ENCODE results near the gene IGSF6. TPM values are rescaled to one million over a fixed set of nuclear protein-coding genes. Genes with fewer than 3 reads are reported as not detected.

The IGSF6 gene
- total and polyA plus RNA-seq, 2 of the 13 experiments (the other 11 are each of a cell fraction or from before 2014, with no cell fraction given), result not detected

DNA sequence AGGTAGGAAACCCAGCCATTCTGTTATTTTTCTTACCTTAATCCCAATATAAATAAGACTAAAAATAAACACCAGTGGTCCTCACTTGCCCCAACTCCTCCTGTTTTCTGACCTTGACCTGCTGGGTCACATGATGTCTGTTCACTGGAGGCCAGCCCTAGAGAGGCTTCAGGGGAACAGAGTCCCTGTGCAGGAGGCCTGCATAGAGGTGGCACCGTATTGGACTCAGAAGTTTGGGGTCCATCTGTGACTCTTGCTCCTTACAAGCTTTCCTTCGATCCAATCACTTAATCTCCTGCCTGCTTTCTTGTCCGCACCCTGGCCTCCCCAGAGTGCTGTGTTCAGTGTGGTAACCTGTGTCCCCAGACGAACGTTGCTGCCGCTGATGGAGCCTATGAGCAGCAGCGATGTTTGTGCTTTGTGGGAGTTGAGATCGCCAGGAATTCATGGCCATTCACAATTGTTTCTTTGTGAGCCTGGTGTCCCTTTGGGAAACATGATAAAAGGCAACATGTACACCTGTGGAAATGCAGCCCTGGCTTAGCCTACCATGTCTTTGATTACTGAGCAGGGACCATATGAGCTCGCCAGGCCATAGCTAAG, 4.7 kb downstream of the IGSF6 start (continued):
- TF ChIP-seq, protein P1, sequence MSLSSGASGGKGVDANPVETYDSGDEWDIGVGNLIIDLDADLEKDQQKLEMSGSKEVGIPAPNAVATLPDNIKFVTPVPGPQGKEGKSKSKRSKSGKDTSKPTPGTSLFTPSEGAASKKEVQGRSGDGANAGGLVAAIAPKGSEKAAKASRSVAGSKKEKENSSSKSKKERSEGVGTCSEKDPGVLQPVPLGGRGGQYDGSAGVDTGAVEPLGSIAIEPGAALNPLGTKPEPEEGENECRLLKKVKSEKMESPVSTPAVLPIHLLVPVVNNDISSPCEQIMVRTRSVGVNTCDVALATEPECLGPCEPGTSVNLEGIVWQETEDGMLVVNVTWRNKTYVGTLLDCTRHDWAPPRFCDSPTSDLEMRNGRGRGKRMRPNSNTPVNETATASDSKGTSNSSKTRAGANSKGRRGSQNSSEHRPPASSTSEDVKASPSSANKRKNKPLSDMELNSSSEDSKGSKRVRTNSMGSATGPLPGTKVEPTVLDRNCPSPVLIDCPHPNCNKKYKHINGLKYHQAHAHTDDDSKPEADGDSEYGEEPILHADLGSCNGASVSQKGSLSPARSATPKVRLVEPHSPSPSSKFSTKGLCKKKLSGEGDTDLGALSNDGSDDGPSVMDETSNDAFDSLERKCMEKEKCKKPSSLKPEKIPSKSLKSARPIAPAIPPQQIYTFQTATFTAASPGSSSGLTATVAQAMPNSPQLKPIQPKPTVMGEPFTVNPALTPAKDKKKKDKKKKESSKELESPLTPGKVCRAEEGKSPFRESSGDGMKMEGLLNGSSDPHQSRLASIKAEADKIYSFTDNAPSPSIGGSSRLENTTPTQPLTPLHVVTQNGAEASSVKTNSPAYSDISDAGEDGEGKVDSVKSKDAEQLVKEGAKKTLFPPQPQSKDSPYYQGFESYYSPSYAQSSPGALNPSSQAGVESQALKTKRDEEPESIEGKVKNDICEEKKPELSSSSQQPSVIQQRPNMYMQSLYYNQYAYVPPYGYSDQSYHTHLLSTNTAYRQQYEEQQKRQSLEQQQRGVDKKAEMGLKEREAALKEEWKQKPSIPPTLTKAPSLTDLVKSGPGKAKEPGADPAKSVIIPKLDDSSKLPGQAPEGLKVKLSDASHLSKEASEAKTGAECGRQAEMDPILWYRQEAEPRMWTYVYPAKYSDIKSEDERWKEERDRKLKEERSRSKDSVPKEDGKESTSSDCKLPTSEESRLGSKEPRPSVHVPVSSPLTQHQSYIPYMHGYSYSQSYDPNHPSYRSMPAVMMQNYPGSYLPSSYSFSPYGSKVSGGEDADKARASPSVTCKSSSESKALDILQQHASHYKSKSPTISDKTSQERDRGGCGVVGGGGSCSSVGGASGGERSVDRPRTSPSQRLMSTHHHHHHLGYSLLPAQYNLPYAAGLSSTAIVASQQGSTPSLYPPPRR (CRISPR knock-in tag; IDR thresholded peaks at IDR 0.05; ENCODE audit: borderline replicate concordance), result no peak
- TF ChIP-seq RXRB (CRISPR knock-in tag; IDR thresholded peaks at IDR 0.05; ENCODE audit: borderline replicate concordance) (peak; percentile 69; the same call in 1 of the 2 replicates), SRSF9 (IDR thresholded peaks at IDR 0.05; ENCODE audit: borderline replicate concordance, insufficient read depth, low read depth, low read length, poor library complexity, severe bottlenecking) (no peak)
- TF ChIP-seq, protein P2, sequence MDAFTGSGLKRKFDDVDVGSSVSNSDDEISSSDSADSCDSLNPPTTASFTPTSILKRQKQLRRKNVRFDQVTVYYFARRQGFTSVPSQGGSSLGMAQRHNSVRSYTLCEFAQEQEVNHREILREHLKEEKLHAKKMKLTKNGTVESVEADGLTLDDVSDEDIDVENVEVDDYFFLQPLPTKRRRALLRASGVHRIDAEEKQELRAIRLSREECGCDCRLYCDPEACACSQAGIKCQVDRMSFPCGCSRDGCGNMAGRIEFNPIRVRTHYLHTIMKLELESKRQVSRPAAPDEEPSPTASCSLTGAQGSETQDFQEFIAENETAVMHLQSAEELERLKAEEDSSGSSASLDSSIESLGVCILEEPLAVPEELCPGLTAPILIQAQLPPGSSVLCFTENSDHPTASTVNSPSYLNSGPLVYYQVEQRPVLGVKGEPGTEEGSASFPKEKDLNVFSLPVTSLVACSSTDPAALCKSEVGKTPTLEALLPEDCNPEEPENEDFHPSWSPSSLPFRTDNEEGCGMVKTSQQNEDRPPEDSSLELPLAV (CRISPR knock-in tag; conservative IDR thresholded peaks at IDR 0.05; ENCODE audit: low read depth), result no peak
- TF ChIP-seq, protein P3, sequence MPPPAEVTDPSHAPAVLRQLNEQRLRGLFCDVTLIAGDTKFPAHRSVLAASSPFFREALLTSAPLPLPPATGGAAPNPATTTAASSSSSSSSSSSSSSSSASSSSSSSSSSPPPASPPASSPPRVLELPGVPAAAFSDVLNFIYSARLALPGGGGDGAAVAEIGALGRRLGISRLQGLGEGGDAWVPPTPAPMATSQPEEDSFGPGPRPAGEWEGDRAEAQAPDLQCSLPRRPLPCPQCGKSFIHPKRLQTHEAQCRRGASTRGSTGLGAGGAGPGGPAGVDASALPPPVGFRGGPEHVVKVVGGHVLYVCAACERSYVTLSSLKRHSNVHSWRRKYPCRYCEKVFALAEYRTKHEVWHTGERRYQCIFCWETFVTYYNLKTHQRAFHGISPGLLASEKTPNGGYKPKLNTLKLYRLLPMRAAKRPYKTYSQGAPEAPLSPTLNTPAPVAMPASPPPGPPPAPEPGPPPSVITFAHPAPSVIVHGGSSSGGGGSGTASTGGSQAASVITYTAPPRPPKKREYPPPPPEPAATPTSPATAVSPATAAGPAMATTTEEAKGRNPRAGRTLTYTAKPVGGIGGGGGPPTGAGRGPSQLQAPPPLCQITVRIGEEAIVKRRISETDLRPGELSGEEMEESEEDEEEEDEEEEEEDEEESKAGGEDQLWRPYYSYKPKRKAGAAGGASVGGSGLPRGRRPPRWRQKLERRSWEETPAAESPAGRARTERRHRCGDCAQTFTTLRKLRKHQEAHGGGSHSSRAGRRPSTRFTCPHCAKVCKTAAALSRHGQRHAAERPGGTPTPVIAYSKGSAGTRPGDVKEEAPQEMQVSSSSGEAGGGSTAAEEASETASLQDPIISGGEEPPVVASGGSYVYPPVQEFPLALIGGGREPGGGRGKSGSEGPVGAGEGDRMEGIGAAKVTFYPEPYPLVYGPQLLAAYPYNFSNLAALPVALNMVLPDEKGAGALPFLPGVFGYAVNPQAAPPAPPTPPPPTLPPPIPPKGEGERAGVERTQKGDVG (CRISPR knock-in tag; IDR thresholded peaks at IDR 0.05; ENCODE audit: borderline replicate concordance), result peak; percentile 72
